SK-N-SH treated with all-trans-retinoic acid at 6 μM for 48 hours (cell line): ENCODE results near the gene PCDHB14.
"Not testable (repeated sequence)": the region's sequence is repeated elsewhere in the genome, so short reads cannot be mapped to it uniquely, and the experiment has no call there.

Source experiments
- ATAC-seq: fragments of 200-7000 bp; cut with Tn5 transposase; 3 replicates; pipeline ENCODE4 v1.9.1; 2020; ENCODE audit warnings: mild to moderate bottlenecking, moderate library complexity
- ARNTL ChIP-seq: fragments of 450-650 bp; formaldehyde crosslinking; IDR thresholded peaks from 2 replicates; pipeline ENCODE4 v1.5.0; 2020; ENCODE audit warnings: low read depth, mild to moderate bottlenecking, moderate library complexity, borderline replicate concordance
- BACH2 ChIP-seq: fragments of 250-450 bp; sonication (Bioruptor Pico); IDR thresholded peaks from 2 replicates; pipeline ENCODE4 v1.9.0; 2021; ENCODE audit warnings: mild to moderate bottlenecking, borderline replicate concordance
- CSDC2 ChIP-seq: fragments of 250-450 bp; sonication (Bioruptor Pico); IDR thresholded peaks from 2 replicates; pipeline ENCODE4 v1.5.0; 2020; ENCODE audit warnings: mild to moderate bottlenecking, moderate library complexity
- ESRRG ChIP-seq: fragments of 250-450 bp; sonication (Bioruptor Pico); IDR thresholded peaks from 2 replicates; pipeline ENCODE4 v1.6.1; 2021; ENCODE audit warnings: mild to moderate bottlenecking
- GLIS3 ChIP-seq: fragments of 250-450 bp; sonication (Bioruptor Pico); IDR thresholded peaks from 2 replicates; pipeline ENCODE4 v1.5.0; 2020; ENCODE audit warnings: mild to moderate bottlenecking, moderate library complexity
- ISL1 ChIP-seq: fragments of 250-450 bp; sonication (Bioruptor Pico); IDR thresholded peaks from 2 replicates; pipeline ENCODE4 v2.1.2; 2022; ENCODE audit warnings: mild to moderate bottlenecking, moderate library complexity
- OSR1 ChIP-seq: fragments of 250-450 bp; sonication (Bioruptor Pico); IDR thresholded peaks from 2 replicates; pipeline ENCODE4 v1.8.0; 2022; ENCODE audit warnings: moderate library complexity, mild to moderate bottlenecking, inconsistent platforms
- PPARA ChIP-seq: fragments of 250-450 bp; sonication (Bioruptor Pico); IDR thresholded peaks from 2 replicates; pipeline ENCODE4 v1.5.0; 2020; ENCODE audit warnings: mild to moderate bottlenecking, borderline replicate concordance
- RARB ChIP-seq: fragments of 250-450 bp; sonication (Bioruptor Pico); IDR thresholded peaks from 2 replicates; pipeline ENCODE4 v1.8.0; 2021; ENCODE audit warnings: mild to moderate bottlenecking, moderate library complexity
- SNAI2 ChIP-seq: fragments of 250-450 bp; sonication (Bioruptor Pico); IDR thresholded peaks from 2 replicates; pipeline ENCODE4 v1.5.0; 2020; ENCODE audit warnings: mild to moderate bottlenecking, moderate library complexity
- TCF4 ChIP-seq: fragments of 250-450 bp; sonication (Bioruptor Pico); IDR thresholded peaks from 2 replicates; pipeline ENCODE4 v1.8.0; 2021; ENCODE audit warnings: mild to moderate bottlenecking, moderate library complexity, borderline replicate concordance
- TOX ChIP-seq: fragments of 250-450 bp; sonication (Bioruptor Pico); IDR thresholded peaks from 2 replicates; pipeline ENCODE4 v1.8.0; 2021; ENCODE audit warnings: mild to moderate bottlenecking, moderate library complexity, borderline replicate concordance
- ZFP3 ChIP-seq: fragments of 250-450 bp; sonication (Bioruptor Pico); IDR thresholded peaks from 2 replicates; pipeline ENCODE4 v1.5.0; 2020; ENCODE audit warnings: mild to moderate bottlenecking, moderate library complexity
- ZFP30 ChIP-seq: fragments of 450-650 bp; formaldehyde crosslinking; IDR thresholded peaks from 2 replicates; pipeline ENCODE4 v1.5.0; 2022; ENCODE audit warnings: mild to moderate bottlenecking, moderate library complexity
- ZNF565 ChIP-seq: fragments of 450-650 bp; formaldehyde crosslinking; conservative IDR thresholded peaks from 2 replicates; pipeline ENCODE4 v1.5.0; 2020; ENCODE audit warnings: low read depth, mild to moderate bottlenecking, moderate library complexity
- ZNF70 ChIP-seq: fragments of 450-650 bp; formaldehyde crosslinking; IDR thresholded peaks from 2 replicates; pipeline ENCODE4 v1.5.0; 2020; ENCODE audit warnings: mild to moderate bottlenecking, moderate library complexity
- ZNF8 ChIP-seq: fragments of 450-650 bp; formaldehyde crosslinking; IDR thresholded peaks from 2 replicates; pipeline ENCODE4 v1.5.0; 2020; ENCODE audit warnings: mild to moderate bottlenecking, moderate library complexity
- TF ChIP-seq, protein P1 (sequence below): fragments of 250-450 bp; sonication (Bioruptor Pico); IDR thresholded peaks from 2 replicates; pipeline ENCODE4 v1.8.0; 2021; ENCODE audit warnings: low read depth, mild to moderate bottlenecking, moderate library complexity, borderline replicate concordance
- TF ChIP-seq, protein P2 (sequence below): fragments of 250-450 bp; sonication (Bioruptor Pico); IDR thresholded peaks from 2 replicates; pipeline ENCODE4 v1.8.0; 2020; ENCODE audit warnings: mild to moderate bottlenecking, moderate library complexity, borderline replicate concordance
- TF ChIP-seq, protein P3 (sequence below): fragments of 250-450 bp; sonication (Bioruptor Pico); IDR thresholded peaks from 2 replicates; pipeline ENCODE4 v1.5.0; 2020; ENCODE audit warnings: mild to moderate bottlenecking, moderate library complexity
- TF ChIP-seq, protein P4 (sequence below): fragments of 250-450 bp; sonication (Bioruptor Pico); IDR thresholded peaks from 2 replicates; pipeline ENCODE4 v1.5.1; 2021; ENCODE audit warnings: mild to moderate bottlenecking, moderate library complexity
- TF ChIP-seq, protein P5 (sequence below): fragments of 250-450 bp; sonication (Bioruptor Pico); IDR thresholded peaks from 2 replicates; pipeline ENCODE4 v1.5.1; 2020; ENCODE audit warnings: low read depth, mild to moderate bottlenecking, moderate library complexity

PCDHB14 gene

DNA sequence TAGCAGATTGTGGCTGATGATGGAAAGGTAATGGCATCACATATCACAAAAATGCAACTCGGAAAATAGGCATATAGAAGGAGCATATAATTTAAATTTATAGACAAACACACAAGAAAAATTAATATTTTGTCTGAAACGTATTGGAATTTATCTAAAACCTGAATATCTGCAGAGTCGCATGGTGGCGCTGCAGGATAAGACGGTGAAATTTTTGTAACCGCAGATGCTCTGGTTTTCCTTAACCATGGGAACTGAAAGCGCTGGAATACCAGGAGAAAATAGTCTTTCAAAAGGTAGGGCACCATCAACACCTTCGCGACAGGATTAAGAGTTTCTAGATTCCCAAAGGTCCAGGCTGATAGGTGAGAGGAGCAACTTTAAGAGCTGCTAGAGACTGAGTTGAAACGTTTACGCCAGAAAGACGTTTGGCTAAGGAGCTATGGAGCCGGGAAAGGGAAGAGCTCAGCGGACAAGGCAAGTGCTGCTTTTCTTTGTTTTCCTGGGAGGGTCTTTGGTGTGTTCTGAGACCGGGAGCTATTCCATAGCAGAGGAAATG is 11.0 kb downstream of the PCDHB14 start (continued):
- TF ChIP-seq, protein P1, sequence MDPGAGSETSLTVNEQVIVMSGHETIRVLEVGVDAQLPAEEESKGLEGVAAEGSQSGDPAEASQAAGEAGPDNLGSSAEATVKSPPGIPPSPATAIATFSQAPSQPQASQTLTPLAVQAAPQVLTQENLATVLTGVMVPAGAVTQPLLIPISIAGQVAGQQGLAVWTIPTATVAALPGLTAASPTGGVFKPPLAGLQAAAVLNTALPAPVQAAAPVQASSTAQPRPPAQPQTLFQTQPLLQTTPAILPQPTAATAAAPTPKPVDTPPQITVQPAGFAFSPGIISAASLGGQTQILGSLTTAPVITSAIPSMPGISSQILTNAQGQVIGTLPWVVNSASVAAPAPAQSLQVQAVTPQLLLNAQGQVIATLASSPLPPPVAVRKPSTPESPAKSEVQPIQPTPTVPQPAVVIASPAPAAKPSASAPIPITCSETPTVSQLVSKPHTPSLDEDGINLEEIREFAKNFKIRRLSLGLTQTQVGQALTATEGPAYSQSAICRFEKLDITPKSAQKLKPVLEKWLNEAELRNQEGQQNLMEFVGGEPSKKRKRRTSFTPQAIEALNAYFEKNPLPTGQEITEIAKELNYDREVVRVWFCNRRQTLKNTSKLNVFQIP (CRISPR knock-in tag): no peak
- TF ChIP-seq, protein P2, sequence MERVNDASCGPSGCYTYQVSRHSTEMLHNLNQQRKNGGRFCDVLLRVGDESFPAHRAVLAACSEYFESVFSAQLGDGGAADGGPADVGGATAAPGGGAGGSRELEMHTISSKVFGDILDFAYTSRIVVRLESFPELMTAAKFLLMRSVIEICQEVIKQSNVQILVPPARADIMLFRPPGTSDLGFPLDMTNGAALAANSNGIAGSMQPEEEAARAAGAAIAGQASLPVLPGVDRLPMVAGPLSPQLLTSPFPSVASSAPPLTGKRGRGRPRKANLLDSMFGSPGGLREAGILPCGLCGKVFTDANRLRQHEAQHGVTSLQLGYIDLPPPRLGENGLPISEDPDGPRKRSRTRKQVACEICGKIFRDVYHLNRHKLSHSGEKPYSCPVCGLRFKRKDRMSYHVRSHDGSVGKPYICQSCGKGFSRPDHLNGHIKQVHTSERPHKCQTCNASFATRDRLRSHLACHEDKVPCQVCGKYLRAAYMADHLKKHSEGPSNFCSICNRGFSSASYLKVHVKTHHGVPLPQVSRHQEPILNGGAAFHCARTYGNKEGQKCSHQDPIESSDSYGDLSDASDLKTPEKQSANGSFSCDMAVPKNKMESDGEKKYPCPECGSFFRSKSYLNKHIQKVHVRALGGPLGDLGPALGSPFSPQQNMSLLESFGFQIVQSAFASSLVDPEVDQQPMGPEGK: no peak
- no peak for TF ChIP-seq ESRRG (CRISPR knock-in tag)
- no peak for TF ChIP-seq ZNF565 (CRISPR knock-in tag)
- TF ChIP-seq GLIS3 (CRISPR knock-in tag): no peak
- TF ChIP-seq TOX (CRISPR knock-in tag): no peak
- TF ChIP-seq OSR1 (CRISPR knock-in tag): no peak
- TF ChIP-seq, all 23 proteins: peak for 0

DNA sequence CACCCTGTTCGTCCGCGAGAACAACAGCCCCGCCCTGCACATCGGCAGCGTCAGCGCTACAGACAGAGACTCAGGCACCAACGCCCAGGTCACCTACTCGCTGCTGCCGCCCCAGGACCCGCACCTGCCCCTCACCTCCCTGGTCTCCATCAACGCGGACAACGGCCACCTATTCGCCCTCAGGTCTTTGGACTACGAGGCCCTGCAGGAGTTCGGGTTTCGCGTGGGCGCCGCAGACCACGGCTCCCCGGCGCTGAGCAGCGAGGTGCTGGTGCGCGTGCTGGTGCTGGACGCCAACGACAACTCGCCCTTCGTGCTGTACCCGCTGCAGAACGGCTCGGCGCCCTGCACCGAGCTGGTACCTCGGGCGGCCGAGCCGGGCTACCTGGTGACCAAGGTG is 12.8 kb downstream of the PCDHB14 start:
- not testable (repeated sequence) for ATAC-seq

DNA sequence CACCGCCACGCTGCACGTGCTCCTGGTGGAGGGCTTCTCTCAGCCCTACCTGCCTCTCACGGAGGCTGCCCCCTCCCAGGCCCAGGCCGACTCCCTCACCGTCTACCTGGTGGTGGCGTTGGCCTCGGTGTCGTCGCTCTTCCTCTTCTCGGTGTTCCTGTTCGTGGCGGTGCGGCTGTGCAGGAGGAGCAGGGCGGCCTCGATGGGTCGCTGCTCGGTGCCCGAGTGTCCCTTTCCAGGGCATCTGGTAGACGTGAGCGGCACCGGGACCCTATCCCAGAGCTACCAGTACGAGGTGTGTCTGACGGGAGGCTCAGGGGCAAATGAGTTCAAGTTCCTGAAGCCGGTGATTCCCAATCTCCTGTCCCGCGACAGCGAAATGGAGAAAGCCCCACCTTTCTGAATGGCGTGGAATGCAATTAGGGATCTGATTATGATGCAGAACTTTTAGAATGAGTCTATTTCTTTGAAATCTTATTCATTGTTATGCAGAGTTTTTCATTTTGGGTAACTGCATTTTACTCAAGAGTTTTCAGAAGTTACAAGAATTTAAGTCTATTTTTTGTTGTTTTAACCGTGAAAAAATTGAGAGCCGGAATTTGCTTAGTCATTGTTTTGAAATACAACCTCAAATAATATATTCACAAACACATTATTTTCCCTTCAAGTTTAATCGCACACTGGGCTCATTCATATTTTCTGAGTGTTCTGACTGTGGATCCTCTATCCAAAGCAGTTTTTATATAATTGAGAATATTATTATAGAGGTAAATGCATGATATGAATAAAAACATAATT is 13.6 kb downstream of the PCDHB14 start:
- no peak for ATAC-seq
- TF ChIP-seq OSR1 (CRISPR knock-in tag): no peak
- no peak for TF ChIP-seq ZNF70 (CRISPR knock-in tag)
- no peak for TF ChIP-seq TCF4 (CRISPR knock-in tag)
- TF ChIP-seq ZFP30 (CRISPR knock-in tag): no peak
- no peak for TF ChIP-seq ZNF8 (CRISPR knock-in tag)
- TF ChIP-seq, protein P1 (CRISPR knock-in tag): no peak
- TF ChIP-seq BACH2 (CRISPR knock-in tag): no peak
- no peak for TF ChIP-seq SNAI2 (CRISPR knock-in tag)
- no peak for TF ChIP-seq ZFP3 (CRISPR knock-in tag)
- TF ChIP-seq CSDC2 (CRISPR knock-in tag): no peak
- no peak for TF ChIP-seq PPARA (CRISPR knock-in tag)
- no peak for TF ChIP-seq ISL1 (CRISPR knock-in tag)
- no peak for TF ChIP-seq GLIS3 (CRISPR knock-in tag)
- TF ChIP-seq TOX (CRISPR knock-in tag): no peak
- TF ChIP-seq RARB (CRISPR knock-in tag): no peak
- TF ChIP-seq, protein P3, sequence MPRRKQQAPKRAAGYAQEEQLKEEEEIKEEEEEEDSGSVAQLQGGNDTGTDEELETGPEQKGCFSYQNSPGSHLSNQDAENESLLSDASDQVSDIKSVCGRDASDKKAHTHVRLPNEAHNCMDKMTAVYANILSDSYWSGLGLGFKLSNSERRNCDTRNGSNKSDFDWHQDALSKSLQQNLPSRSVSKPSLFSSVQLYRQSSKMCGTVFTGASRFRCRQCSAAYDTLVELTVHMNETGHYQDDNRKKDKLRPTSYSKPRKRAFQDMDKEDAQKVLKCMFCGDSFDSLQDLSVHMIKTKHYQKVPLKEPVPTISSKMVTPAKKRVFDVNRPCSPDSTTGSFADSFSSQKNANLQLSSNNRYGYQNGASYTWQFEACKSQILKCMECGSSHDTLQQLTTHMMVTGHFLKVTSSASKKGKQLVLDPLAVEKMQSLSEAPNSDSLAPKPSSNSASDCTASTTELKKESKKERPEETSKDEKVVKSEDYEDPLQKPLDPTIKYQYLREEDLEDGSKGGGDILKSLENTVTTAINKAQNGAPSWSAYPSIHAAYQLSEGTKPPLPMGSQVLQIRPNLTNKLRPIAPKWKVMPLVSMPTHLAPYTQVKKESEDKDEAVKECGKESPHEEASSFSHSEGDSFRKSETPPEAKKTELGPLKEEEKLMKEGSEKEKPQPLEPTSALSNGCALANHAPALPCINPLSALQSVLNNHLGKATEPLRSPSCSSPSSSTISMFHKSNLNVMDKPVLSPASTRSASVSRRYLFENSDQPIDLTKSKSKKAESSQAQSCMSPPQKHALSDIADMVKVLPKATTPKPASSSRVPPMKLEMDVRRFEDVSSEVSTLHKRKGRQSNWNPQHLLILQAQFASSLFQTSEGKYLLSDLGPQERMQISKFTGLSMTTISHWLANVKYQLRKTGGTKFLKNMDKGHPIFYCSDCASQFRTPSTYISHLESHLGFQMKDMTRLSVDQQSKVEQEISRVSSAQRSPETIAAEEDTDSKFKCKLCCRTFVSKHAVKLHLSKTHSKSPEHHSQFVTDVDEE (CRISPR knock-in tag): no peak
- TF ChIP-seq, protein P4, sequence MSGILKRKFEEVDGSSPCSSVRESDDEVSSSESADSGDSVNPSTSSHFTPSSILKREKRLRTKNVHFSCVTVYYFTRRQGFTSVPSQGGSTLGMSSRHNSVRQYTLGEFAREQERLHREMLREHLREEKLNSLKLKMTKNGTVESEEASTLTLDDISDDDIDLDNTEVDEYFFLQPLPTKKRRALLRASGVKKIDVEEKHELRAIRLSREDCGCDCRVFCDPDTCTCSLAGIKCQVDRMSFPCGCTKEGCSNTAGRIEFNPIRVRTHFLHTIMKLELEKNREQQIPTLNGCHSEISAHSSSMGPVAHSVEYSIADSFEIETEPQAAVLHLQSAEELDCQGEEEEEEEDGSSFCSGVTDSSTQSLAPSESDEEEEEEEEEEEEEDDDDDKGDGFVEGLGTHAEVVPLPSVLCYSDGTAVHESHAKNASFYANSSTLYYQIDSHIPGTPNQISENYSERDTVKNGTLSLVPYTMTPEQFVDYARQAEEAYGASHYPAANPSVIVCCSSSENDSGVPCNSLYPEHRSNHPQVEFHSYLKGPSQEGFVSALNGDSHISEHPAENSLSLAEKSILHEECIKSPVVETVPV (CRISPR knock-in tag): no peak
- TF ChIP-seq ZNF565 (CRISPR knock-in tag): no peak
- TF ChIP-seq, protein P5, sequence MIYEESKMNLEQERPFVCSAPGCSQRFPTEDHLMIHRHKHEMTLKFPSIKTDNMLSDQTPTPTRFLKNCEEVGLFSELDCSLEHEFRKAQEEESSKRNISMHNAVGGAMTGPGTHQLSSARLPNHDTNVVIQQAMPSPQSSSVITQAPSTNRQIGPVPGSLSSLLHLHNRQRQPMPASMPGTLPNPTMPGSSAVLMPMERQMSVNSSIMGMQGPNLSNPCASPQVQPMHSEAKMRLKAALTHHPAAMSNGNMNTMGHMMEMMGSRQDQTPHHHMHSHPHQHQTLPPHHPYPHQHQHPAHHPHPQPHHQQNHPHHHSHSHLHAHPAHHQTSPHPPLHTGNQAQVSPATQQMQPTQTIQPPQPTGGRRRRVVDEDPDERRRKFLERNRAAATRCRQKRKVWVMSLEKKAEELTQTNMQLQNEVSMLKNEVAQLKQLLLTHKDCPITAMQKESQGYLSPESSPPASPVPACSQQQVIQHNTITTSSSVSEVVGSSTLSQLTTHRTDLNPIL (CRISPR knock-in tag): no peak
- no peak for TF ChIP-seq ARNTL (CRISPR knock-in tag)
